ENCODE results near the gene KBTBD3.

Gene KBTBD3

DNA sequence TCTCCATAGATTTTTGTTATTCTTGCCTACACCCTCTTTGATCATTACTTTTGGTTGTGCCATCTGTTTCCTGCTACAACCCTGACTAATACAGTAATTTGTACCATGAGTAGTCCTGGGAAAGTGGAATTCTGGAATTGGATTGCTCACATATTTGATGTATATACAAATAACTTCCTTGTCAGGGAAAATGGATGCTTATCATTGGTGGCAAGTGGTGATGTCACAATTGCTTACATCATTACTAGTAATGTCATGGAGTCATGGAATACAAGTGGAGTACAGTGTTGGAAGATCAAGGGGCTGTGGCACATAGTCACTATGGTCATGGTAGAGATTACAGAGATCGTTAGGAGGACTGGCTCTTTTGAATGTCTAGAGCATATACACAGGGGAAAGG lies 24.7 kb upstream of the KBTBD3 start:
- no peaks in the 10 kb centered on the region for H3K9me2 ChIP-seq (ENCODE audit: low read depth, low read length)
- H3K27me3 ChIP-seq (ENCODE audit: insufficient read depth, low read length), result no peaks in the 10 kb centered on the region
- H3K9ac ChIP-seq (ENCODE audit: low read length), result no peak overlapping the region
- H3K79me2 ChIP-seq (ENCODE audit: insufficient read depth, low read length), result no peaks in the 10 kb centered on the region
- no peaks in the 10 kb centered on the region for H3K4me1 ChIP-seq (ENCODE audit: insufficient read depth, low read length, severe bottlenecking)
- no peak overlapping the region for H3K27ac ChIP-seq (ENCODE audit: low read depth, low read length, poor library complexity, severe bottlenecking)
- TF ChIP-seq, protein P1, sequence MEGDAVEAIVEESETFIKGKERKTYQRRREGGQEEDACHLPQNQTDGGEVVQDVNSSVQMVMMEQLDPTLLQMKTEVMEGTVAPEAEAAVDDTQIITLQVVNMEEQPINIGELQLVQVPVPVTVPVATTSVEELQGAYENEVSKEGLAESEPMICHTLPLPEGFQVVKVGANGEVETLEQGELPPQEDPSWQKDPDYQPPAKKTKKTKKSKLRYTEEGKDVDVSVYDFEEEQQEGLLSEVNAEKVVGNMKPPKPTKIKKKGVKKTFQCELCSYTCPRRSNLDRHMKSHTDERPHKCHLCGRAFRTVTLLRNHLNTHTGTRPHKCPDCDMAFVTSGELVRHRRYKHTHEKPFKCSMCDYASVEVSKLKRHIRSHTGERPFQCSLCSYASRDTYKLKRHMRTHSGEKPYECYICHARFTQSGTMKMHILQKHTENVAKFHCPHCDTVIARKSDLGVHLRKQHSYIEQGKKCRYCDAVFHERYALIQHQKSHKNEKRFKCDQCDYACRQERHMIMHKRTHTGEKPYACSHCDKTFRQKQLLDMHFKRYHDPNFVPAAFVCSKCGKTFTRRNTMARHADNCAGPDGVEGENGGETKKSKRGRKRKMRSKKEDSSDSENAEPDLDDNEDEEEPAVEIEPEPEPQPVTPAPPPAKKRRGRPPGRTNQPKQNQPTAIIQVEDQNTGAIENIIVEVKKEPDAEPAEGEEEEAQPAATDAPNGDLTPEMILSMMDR (IDR thresholded peaks at IDR 0.05; ENCODE audit: low read length), result no peak
- TF ChIP-seq EZH2 (IDR thresholded peaks at IDR 0.05; ENCODE audit: borderline replicate concordance, low read length), result no peak
- no peaks in the 10 kb centered on the region for H4K20me1 ChIP-seq (ENCODE audit: insufficient read depth, low read length)
- no peak overlapping the region for H3K4me2 ChIP-seq (ENCODE audit: low read length)
- H3K4me3 ChIP-seq (ENCODE audit: low read depth, low read length, poor library complexity, severe bottlenecking), result no peak overlapping the region
- no peaks in the 10 kb centered on the region for H3F3A ChIP-seq (ENCODE audit: insufficient read depth, low read length)
- H3K36me3 ChIP-seq (ENCODE audit: insufficient read depth, low read length), result peaks cover 20% of the 10 kb centered on the region
- H2AFZ ChIP-seq (ENCODE audit: low read length), result no peak overlapping the region
- H3K9me3 ChIP-seq (ENCODE audit: low read length), result no peaks in the 10 kb centered on the region

DNA sequence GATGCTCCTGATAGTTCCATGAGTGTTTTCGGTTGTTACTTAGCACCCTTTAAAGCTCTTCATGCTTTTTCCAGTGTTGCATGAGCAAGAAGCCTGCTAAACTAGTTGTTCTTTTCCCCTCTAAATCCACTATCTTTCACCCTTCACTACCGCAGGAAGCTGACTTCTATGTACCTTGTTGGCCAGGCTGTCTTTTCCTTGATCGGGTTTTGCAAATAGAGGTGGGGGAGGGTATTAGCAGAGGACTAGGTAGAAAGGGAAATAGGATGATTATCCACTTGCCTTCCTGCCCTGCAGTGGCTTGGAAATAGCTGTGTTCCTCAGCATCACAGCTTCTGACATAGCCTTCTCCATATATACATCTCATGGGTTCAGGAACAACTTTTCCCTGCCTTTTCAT lies 24.2 kb upstream of the KBTBD3 start:
- Histone ChIP-seq H3K4me3 (ENCODE audit: low read depth, low read length, poor library complexity, severe bottlenecking) (no peak overlapping the region), H3K9ac (ENCODE audit: low read length) (no peak overlapping the region), H3K27me3 (ENCODE audit: insufficient read depth, low read length) (no peaks in the 10 kb centered on the region), H3F3A (ENCODE audit: insufficient read depth, low read length) (no peaks in the 10 kb centered on the region), H2AFZ (ENCODE audit: low read length) (no peak overlapping the region), H3K9me2 (ENCODE audit: low read depth, low read length) (no peaks in the 10 kb centered on the region), H3K79me2 (ENCODE audit: insufficient read depth, low read length) (no peaks in the 10 kb centered on the region), H3K27ac (ENCODE audit: low read depth, low read length, poor library complexity, severe bottlenecking) (no peak overlapping the region), H3K4me2 (ENCODE audit: low read length) (no peak overlapping the region), H3K36me3 (ENCODE audit: insufficient read depth, low read length) (peaks cover 24% of the 10 kb centered on the region), H3K9me3 (ENCODE audit: low read length) (no peaks in the 10 kb centered on the region), H4K20me1 (ENCODE audit: insufficient read depth, low read length) (no peaks in the 10 kb centered on the region), H3K4me1 (ENCODE audit: insufficient read depth, low read length, severe bottlenecking) (no peaks in the 10 kb centered on the region)
- TF ChIP-seq EZH2 (IDR thresholded peaks at IDR 0.05; ENCODE audit: borderline replicate concordance, low read length), result no peak
- TF ChIP-seq, protein P1 (IDR thresholded peaks at IDR 0.05; ENCODE audit: low read length), result no peak

DNA sequence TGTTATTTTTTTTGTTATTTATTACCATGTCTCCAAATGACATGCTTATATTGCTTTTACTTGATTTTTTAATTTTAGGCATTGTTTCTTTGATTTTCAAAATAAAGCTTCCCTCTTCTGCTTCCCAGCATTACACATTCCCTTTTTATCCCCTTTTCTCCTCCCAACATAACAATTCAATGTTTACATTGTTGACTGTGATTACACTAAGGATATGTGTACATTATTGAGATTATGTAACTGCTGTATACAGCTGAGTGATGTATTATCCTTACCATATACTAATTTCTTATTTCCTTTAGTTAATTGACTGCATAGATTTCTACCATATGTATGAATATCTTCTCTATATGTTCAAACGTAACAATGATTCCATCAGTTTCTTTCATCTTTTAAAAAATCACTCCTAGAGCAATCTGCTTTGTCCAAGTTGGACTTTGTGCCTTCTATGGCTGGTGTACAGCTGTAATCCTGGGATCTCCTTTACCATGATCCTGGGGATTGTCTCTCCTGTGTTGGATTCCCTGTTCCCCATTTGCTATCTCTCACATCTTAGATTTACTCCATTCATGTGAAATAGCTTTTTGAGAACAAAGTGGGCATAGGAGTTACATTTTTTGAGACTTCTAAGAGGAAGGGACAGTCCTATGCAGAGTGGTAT lies 21.9 kb upstream of the KBTBD3 start:
- no peak overlapping the region for H3K4me2 ChIP-seq (ENCODE audit: low read length)
- no peak for TF ChIP-seq EZH2 (IDR thresholded peaks at IDR 0.05; ENCODE audit: borderline replicate concordance, low read length)
- TF ChIP-seq, protein P1 (IDR thresholded peaks at IDR 0.05; ENCODE audit: low read length), result no peak
- H3K36me3 ChIP-seq (ENCODE audit: insufficient read depth, low read length), result peaks cover 47% of the 10 kb centered on the region
- H3K4me3 ChIP-seq (ENCODE audit: low read depth, low read length, poor library complexity, severe bottlenecking), result no peak overlapping the region
- H3K9me3 ChIP-seq (ENCODE audit: low read length), result no peaks in the 10 kb centered on the region
- no peak overlapping the region for H3K27ac ChIP-seq (ENCODE audit: low read depth, low read length, poor library complexity, severe bottlenecking)
- no peaks in the 10 kb centered on the region for H3K4me1 ChIP-seq (ENCODE audit: insufficient read depth, low read length, severe bottlenecking)
- H4K20me1 ChIP-seq (ENCODE audit: insufficient read depth, low read length), result no peaks in the 10 kb centered on the region
- no peaks in the 10 kb centered on the region for H3K9me2 ChIP-seq (ENCODE audit: low read depth, low read length)
- H3K79me2 ChIP-seq (ENCODE audit: insufficient read depth, low read length), result no peaks in the 10 kb centered on the region
- H3K9ac ChIP-seq (ENCODE audit: low read length), result no peak overlapping the region
- no peak overlapping the region for H2AFZ ChIP-seq (ENCODE audit: low read length)
- no peaks in the 10 kb centered on the region for H3F3A ChIP-seq (ENCODE audit: insufficient read depth, low read length)
- no peaks in the 10 kb centered on the region for H3K27me3 ChIP-seq (ENCODE audit: insufficient read depth, low read length)

Data from OCI-LY1 (cell line).